ENCODE data around the gene PRDM16. TPM values are rescaled to one million over a fixed set of nuclear protein-coding genes. Genes with fewer than 3 reads are reported as not detected.

The PRDM16 gene
- total RNA-seq, 1 experiment from 2014 or later, result 0.17 TPM

GRCh38 chr1:3065797-3066196 is 3.2 kb upstream of the PRDM16 start:
- Histone ChIP-seq H3K4me1 (ENCODE audit: insufficient read depth, low read length) (no peaks in the 10 kb centered on the region), H2BK120ac (ENCODE audit: low read depth, low read length, poor library complexity, severe bottlenecking) (no peak overlapping the region), H4K5ac (ENCODE audit: insufficient read length, low read depth, low read length) (no peak overlapping the region), H2AK5ac (ENCODE audit: insufficient read length, low read length) (no peak overlapping the region), H3K14ac (ENCODE audit: insufficient read depth, low read length) (no peak overlapping the region), H4K20me1 (ENCODE audit: control insufficient read depth, insufficient read depth, insufficient read length) (no peaks in the 10 kb centered on the region), H3K23me2 (ENCODE audit: insufficient read length, low read depth, low read length, poor library complexity, severe bottlenecking) (peaks cover 15% of the 10 kb centered on the region), H3K27me3 (ENCODE audit: insufficient read depth, low read length) (peaks cover 72% of the 10 kb centered on the region), H3K79me1 (ENCODE audit: insufficient read depth, low read depth, low read length, poor library complexity, severe bottlenecking) (no peaks in the 10 kb centered on the region), H3K79me2 (ENCODE audit: insufficient read depth, low read length) (no peaks in the 10 kb centered on the region), H3K4me2 (ENCODE audit: insufficient read depth, insufficient read length, low read length) (no peak overlapping the region), H3K9ac (ENCODE audit: extremely low read depth, insufficient read length, low read length) (no peak overlapping the region), H2BK15ac (ENCODE audit: low read depth, low read length) (no peak overlapping the region), H4K8ac (replicated peaks; ENCODE audit: insufficient read length, low read depth, low read length) (no peak overlapping the region), H3K23ac (ENCODE audit: insufficient read length, low read depth, low read length) (no peak overlapping the region), H3K56ac (ENCODE audit: insufficient read length, low read depth, low read length) (no peak overlapping the region), H2BK20ac (ENCODE audit: low read depth, low read length, poor library complexity, severe bottlenecking) (no peak overlapping the region), H3K9me3 (ENCODE audit: control insufficient read depth, low read depth, low read length) (no peaks in the 10 kb centered on the region), H2BK12ac (ENCODE audit: insufficient read length, low read depth, low read length) (no peak overlapping the region), H2BK5ac (ENCODE audit: insufficient read length, low read length) (no peak overlapping the region), H3K4ac (ENCODE audit: low read depth, low read length) (no peak overlapping the region), H4K91ac (ENCODE audit: insufficient read length, low read depth, low read length) (no peak overlapping the region), H3K18ac (ENCODE audit: insufficient read length, low read depth, low read length) (no peak overlapping the region), H3T11ph (ENCODE audit: low read length) (no peak overlapping the region), H2AFZ (ENCODE audit: low read length) (no peak overlapping the region), H3K27ac (ENCODE audit: insufficient read length, low read depth, low read length) (no peak overlapping the region)
- no peak overlapping the region for H3K4me3 Mint-ChIP-seq
- H3K27ac Mint-ChIP-seq, result no peak overlapping the region
- H3K4me1 Mint-ChIP-seq, result peaks cover 5 to 18% of the 10 kb centered on the region in 2 experiments
- H3K9me3 Mint-ChIP-seq, result no peaks in the 10 kb centered on the region
- TF ChIP-seq CTCF (conservative IDR thresholded peaks at IDR 0.05), result no peak
- DNase-seq, result no peak
- peaks cover 86% of the 10 kb centered on the region for H3K27me3 Mint-ChIP-seq (ENCODE audit: low read depth)
- H3K36me3 Mint-ChIP-seq (ENCODE audit: insufficient read depth in 1 of 3, low read depth in 3 of 3), result no peaks in the 10 kb centered on the region
- no CpG with 5 or more reads among the region's 7 CpGs for WGBS (ENCODE audit: extremely low coverage, insufficient read length, low lambda C conversion rate)

Data from H9 (cell line).